HL-60/S4 (cell line): Measurements from ENCODE around the gene TMEM240.
"Not testable (repeated sequence)": the region's sequence is repeated elsewhere in the genome, so short reads cannot be mapped to it uniquely, and the experiment has no call there.

ENCODE experiments used
- in situ Hi-C: fragments of 300-500 bp; cut with MboI; formaldehyde crosslinking; loops from 2 replicates; pipeline ENCODE4 v1.14.3; 2022; ENCODE audit warnings: low sequenced_read_pairs

The TMEM240 gene

DNA sequence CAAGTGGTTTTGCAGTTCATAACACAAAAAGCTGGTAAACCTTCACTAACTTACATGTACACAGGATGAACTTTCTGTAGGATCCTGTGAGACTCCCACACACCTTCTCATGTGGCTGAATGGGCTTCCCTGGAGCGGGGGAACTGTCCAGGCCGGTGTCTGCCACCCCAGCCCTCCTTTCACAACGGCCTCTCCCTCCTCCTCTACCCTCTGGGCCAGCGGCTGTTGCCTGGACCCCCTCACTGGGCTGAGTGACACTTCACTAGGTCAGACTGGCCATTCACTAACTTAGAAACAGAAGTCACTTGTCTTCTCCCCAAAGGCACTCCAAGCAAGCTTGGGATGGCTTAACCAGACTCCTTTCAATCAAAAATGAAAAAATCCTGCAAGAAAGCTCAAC, 18.2 kb upstream of the TMEM240 start:
- in situ Hi-C loops, result no loop called here

DNA sequence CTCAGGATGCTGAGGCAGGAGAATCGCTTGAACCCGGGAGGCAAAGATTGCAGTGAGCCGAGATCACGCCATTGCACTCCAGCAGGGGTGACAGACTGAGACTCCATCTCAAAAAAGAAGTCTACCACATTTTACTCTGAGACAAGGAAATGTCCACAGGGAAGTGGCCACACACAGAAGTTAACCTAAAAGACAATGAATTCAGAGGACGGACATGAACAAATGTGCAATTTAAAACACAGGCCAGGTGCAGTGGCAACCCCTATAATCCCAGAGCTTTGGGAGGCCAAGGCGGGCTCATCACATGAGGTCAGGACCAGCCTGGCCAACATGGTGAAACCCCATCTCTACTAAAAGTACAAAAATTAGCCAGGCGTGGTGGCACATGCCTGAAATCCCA, 17.3 kb upstream of the TMEM240 start:
- in situ Hi-C loops, result not testable (repeated sequence)

DNA sequence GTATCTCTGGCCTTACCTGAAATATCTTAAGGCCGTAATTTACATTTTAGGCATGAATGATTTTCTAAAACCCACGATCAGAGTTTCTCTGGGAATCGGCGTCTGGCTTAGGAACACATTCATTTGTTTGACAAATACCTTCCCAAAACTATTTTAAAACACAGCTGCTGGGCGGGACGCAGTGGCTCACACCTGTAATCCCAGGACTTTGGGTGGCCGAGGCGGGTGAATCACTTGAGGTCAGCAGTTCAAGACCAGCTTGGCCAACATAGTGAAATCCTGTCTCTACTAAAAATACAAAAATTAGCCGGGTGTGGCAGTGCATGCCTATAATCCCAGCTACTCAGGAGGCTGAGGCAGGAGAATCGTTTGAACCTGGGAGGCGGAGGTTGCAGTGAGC, 16.5 kb upstream of the TMEM240 start:
- in situ Hi-C loops, result not testable (repeated sequence)

GRCh38 chr1:1556505-1556904, 16.1 kb upstream of the TMEM240 start:
- in situ Hi-C loops, result no loop called here

GRCh38 chr1:1554926-1555915, 14.8 kb upstream of the TMEM240 start:
- in situ Hi-C loops, result no loop called here

DNA sequence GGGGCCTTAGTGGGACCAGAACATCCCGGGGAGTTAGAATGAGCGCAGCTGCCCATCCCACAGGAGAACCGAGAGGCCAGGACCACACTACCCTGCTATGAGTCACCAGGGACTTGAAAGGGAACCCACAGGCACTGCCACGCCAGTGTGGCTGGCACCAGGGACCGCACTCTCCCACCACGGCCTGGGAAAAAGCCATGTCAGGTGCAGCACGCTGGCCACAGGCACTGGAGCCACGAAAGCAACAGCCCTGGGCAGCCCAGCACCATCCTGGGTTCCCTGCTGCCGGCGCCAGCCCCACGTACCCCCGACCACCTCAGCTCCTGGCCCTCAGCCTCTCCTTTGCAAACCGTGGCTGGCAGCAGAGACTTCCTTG, 14.1 kb upstream of the TMEM240 start:
- in situ Hi-C loops, result no loop called here

DNA sequence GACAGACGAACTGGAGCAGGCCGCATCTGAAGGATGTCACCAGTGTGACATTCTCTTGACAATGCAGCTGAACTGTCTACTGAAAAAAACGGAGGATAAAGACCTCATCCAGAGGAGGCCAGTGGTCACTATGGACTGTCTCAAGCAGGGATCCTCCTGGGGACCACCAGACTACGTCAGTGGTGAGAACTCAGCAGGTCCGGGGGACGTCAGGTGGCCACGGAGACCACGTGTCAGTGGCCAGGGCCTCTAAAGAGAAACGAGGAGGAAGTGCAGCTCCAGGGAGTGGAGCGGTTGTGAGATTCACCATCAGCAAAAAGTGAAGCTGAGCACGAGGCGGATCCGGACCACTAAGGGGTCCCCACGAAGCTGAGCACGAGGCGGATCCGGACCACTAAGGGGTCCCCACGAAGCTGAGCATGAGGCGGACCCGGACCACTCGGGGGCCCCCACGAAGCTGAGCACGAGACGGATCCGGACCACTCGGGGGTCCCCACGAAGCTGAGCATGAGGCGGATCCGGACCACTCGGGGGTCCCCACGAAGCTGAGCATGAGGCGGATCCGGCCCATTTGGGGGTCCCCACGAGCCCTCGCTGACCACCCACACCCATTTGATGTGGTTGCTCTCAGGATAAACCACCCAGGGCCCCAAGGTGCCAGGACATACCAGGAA, 13.5 kb upstream of the TMEM240 start:
- in situ Hi-C loops, result no loop called here

GRCh38 chr1:1552263-1552639, 11.8 kb upstream of the TMEM240 start:
- in situ Hi-C loops, result no loop called here

GRCh38 chr1:1551524-1552262, 11.3 kb upstream of the TMEM240 start:
- in situ Hi-C loops, result no loop called here

GRCh38 chr1:1550591-1551432, 10.4 kb upstream of the TMEM240 start:
- in situ Hi-C loops, result no loop called here

GRCh38 chr1:1550087-1550486, 9.7 kb upstream of the TMEM240 start:
- in situ Hi-C loops, result no loop called here

DNA sequence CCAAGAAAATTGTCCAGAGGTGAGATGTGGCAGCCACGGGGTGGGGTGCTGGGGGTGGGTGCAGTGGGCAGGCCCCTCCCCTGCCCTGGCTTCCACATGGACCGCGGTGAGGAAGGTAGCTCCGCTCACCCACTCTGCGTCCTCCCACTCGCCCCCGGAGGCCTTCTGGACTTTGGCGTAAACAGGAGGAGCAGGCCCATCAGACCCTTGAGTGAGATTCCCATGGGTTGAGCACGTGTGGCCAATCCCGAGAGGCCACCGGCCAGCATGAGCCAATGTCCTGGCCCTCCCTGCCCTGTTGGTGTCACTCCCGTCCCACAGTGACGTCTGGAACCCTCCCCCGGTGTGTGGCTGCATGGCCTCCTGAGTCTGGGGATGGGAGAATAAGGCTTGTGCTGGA, 8.2 kb upstream of the TMEM240 start:
- in situ Hi-C loops, result no loop called here

GRCh38 chr1:1547476-1547875, 7.1 kb upstream of the TMEM240 start:
- in situ Hi-C loops, result no loop called here

DNA sequence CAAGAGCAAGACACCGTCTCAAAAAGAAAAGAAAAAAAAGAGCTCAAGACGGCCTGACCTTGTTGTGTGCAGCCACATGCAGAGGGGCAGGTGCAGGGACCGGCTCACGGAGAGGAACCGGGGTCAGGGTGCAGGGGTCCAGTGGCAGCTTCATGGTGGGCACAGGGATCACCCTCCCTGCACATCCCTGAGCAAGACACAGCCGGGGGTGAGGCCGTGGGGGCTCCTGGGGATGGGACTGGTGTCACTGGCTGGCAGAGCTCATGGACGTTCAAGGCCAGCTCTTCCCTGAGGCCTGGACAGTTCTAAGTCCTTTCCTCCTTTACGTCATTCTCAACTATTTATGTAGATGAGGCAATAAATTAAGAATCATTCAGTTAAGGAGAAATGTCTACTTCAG, 6.6 kb upstream of the TMEM240 start:
- in situ Hi-C loops, result no loop called here

GRCh38 chr1:1545946-1546737, 5.7 kb upstream of the TMEM240 start:
- in situ Hi-C loops, result no loop called here

GRCh38 chr1:1544544-1544943, 4.1 kb upstream of the TMEM240 start:
- in situ Hi-C loops, result no loop called here

GRCh38 chr1:1543706-1544099, 3.3 kb upstream of the TMEM240 start:
- in situ Hi-C loops, result no loop called here

DNA sequence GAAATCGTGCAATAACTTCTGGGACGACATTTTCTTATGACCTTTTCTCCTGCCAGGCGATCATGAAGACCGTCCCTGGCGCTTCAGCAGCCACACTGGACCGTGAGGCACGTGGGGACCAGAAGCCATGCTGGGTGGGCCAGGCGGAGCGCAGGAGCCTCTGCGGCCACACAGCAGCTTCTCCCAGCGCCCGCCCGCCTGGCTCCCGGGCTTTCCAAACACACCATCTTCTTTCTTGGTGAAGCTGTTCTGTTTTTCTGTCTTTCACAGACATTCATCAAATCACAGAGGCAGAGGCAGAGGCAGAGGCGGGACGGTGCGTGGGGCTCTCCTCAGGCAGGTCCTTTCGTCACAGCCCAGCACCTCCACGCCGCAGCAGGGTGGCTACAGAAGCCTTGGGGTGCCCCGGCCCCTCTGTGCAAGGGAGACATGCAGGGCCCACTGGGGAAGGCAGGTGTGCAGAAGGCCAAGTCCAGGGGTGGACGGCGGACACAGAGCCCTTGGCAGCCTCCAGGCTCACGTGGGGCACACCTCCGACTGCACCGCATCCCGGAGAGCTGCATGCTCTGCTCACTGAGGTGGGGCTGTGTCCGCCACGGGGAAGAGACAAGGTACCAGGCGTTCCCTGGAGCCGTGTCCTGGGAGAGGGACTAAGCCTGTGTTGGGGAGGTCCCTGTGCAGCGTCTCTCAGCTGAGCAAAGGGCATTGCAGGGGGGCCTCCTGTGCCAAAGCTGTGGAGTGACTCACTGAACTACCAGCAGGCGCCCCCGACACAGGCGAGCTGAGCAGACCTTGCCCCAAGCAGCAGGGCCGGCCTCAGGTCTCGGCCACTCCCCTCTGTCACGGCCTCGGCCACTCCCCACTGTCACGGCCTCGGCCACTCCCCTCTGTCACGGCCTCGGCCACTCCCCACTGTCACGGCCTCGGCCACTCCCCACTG, 2.6 kb upstream of the TMEM240 start:
- in situ Hi-C loops, result no loop called here
